WTC11 (cell line): ENCODE measurements around the gene ATF7. TPM values are rescaled to one million over a fixed set of nuclear protein-coding genes. Genes with fewer than 3 reads are reported as not detected.

Experiments
- ATAC-seq: fragments of 200-7000 bp; cut with Tn5 transposase; 2 replicates; pipeline ENCODE4 v1.10.0; 2021; ENCODE audit warnings: mild to moderate bottlenecking, moderate library complexity
- CTCF ChIA-PET: fragments of 300-600 bp; sonication (Branson Sonifier 250); formaldehyde crosslinking; loops from one replicate; lab custom pipeline; 2021; ENCODE audit warnings: antibody characterized with exemption; lab: Charles Lee
- POLR2A ChIA-PET: fragments of 350-600 bp; sonication (Branson Sonifier 250); formaldehyde crosslinking; loops from one replicate; lab custom pipeline; 2021; ENCODE audit warnings: antibody characterized with exemption; lab: Charles Lee
- DNase-seq: peaks from one replicate; pipeline ENCODE4 v3.0.0; 2021; ENCODE audit warnings: low spot score
- H3K27ac Mint-ChIP-seq: 2 replicates; pipeline ENCODE4 v1.8.0; 2021; ENCODE audit warnings: mixed read lengths
- H3K27me3 Mint-ChIP-seq: 2 replicates; pipeline ENCODE4 v1.8.0; 2021; ENCODE audit warnings: low read depth, mild to moderate bottlenecking, moderate library complexity, mixed read lengths
- H3K36me3 Mint-ChIP-seq: 2 replicates; pipeline ENCODE4 v1.8.0; 2021; ENCODE audit warnings: mixed read lengths
- H3K4me1 Mint-ChIP-seq: 2 replicates; pipeline ENCODE4 v1.8.0; 2022; ENCODE audit warnings: mixed read lengths
- H3K4me3 Mint-ChIP-seq: 2 replicates; pipeline ENCODE4 v1.8.0; 2021; ENCODE audit warnings: mild to moderate bottlenecking, moderate library complexity, mixed read lengths
- H3K9me3 Mint-ChIP-seq: 2 replicates; pipeline ENCODE4 v1.8.0; 2021; ENCODE audit warnings: mixed read lengths
- ARID4B ChIP-seq: sonication (generic); formaldehyde crosslinking; IDR thresholded peaks from 2 replicates; pipeline ENCODE4 v1.8.0; 2023; ENCODE audit warnings: missing genetic modification reagents, mild to moderate bottlenecking, borderline replicate concordance
- ATF3 ChIP-seq: sonication (generic); formaldehyde crosslinking; conservative IDR thresholded peaks from 2 replicates; pipeline ENCODE4 v1.8.1; 2022; ENCODE audit warnings: mild to moderate bottlenecking, missing genetic modification reagents
- CREM ChIP-seq: sonication (generic); formaldehyde crosslinking; IDR thresholded peaks from 2 replicates; pipeline ENCODE4 v1.8.1; 2022; ENCODE audit warnings: mild to moderate bottlenecking, missing genetic modification reagents, moderate library complexity
- E2F4 ChIP-seq: sonication (generic); formaldehyde crosslinking; IDR thresholded peaks from 2 replicates; pipeline ENCODE4 v1.8.1; 2022; ENCODE audit warnings: low read depth, mild to moderate bottlenecking, moderate library complexity, missing genetic modification reagents, borderline replicate concordance
- FOXK1 ChIP-seq: sonication (generic); formaldehyde crosslinking; IDR thresholded peaks from 2 replicates; pipeline ENCODE4 v1.8.0; 2022; ENCODE audit warnings: mild to moderate bottlenecking, moderate library complexity, missing genetic modification reagents
- GABPB1 ChIP-seq: sonication (generic); formaldehyde crosslinking; IDR thresholded peaks from 2 replicates; pipeline ENCODE4 v1.8.1; 2023; ENCODE audit warnings: mild to moderate bottlenecking, missing genetic modification reagents
- GRHL2 ChIP-seq: fragments of 250-450 bp; sonication (Bioruptor Pico); IDR thresholded peaks from 2 replicates; pipeline ENCODE4 v1.8.0; 2022; ENCODE audit warnings: mild to moderate bottlenecking, moderate library complexity; ENCODE audit not compliant: insufficient replicate concordance, severe bottlenecking
- HMGA2 ChIP-seq: fragments of 250-450 bp; sonication (Bioruptor Pico); IDR thresholded peaks from 2 replicates; pipeline ENCODE4 v1.4.0; 2021; ENCODE audit warnings: mild to moderate bottlenecking, moderate library complexity
- TCF7 ChIP-seq: sonication (generic); formaldehyde crosslinking; IDR thresholded peaks from 2 replicates; pipeline ENCODE4 v1.8.0; 2022; ENCODE audit warnings: mild to moderate bottlenecking, low read depth, missing genetic modification reagents, moderate library complexity
- USF1 ChIP-seq: sonication (generic); formaldehyde crosslinking; IDR thresholded peaks from 2 replicates; pipeline ENCODE4 v1.8.0; 2022; ENCODE audit warnings: mild to moderate bottlenecking, missing genetic modification reagents
- ZNF532 ChIP-seq: fragments of 250-450 bp; sonication (Bioruptor Pico); IDR thresholded peaks from 2 replicates; pipeline ENCODE4 v1.9.0; 2021; ENCODE audit warnings: mild to moderate bottlenecking, borderline replicate concordance
- total RNA-seq: library from RNA; stranded (reverse); gene quantifications from 3 replicates; pipeline ENCODE4 v1.2.3, GENCODE V29; 2021
- TF ChIP-seq, protein P1 (sequence below): fragments of 250-450 bp; sonication (Bioruptor Pico); conservative IDR thresholded peaks from 2 replicates; pipeline ENCODE4 v1.9.0; 2021; ENCODE audit warnings: mild to moderate bottlenecking
- TF ChIP-seq, protein P2 (sequence below): sonication (generic); formaldehyde crosslinking; conservative IDR thresholded peaks from 2 replicates; pipeline ENCODE4 v1.8.1; 2023; ENCODE audit warnings: mild to moderate bottlenecking, low read depth, missing genetic modification reagents, moderate library complexity
- TF ChIP-seq, protein P3 (sequence below): sonication (generic); formaldehyde crosslinking; IDR thresholded peaks from 2 replicates; pipeline ENCODE4 v1.8.0; 2022; ENCODE audit warnings: mild to moderate bottlenecking, missing genetic modification reagents
- TF ChIP-seq, protein P4 (sequence below): sonication (generic); formaldehyde crosslinking; IDR thresholded peaks from 2 replicates; pipeline ENCODE4 v1.8.1; 2023; ENCODE audit warnings: mild to moderate bottlenecking, moderate library complexity, missing genetic modification reagents

ATF7 gene
- total RNA-seq, 1 experiment from 2014 or later, result 16.3 TPM

DNA sequence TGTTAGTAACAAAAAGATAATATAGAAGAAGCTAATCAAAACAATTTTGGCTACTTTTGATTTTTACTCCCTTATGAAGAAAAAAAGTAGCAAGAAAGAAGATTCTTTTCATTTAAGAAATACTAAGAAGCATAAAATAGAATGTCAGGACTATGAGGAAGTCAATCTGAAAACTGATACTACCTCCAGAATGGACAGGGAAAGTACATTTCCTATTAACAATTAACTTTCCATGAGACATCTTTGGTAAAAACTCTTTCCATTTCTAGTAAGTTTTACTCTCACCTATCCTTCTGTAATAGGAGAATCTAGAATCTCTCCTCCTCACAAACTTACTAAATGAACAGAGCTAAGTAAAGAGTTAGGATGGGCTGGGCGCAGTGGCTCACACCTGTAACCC, 67.6 kb downstream of the ATF7 start:
- no peaks in the 10 kb centered on the region for H3K4me1 Mint-ChIP-seq
- ATAC-seq, result no peak
- H3K4me3 Mint-ChIP-seq, result no peak overlapping the region
- no peaks in the 10 kb centered on the region for H3K27me3 Mint-ChIP-seq
- H3K36me3 Mint-ChIP-seq, result no peaks in the 10 kb centered on the region
- POLR2A ChIA-PET, result no interaction called here
- CTCF ChIA-PET, result no interaction called here
- DNase-seq, result no peak
- peak overlapping the region; percentile 23; the same call in 1 of the 2 replicates for H3K27ac Mint-ChIP-seq
- H3K9me3 Mint-ChIP-seq, result no peaks in the 10 kb centered on the region
- TF ChIP-seq GABPB1 (CRISPR knock-in tag) (no peak), E2F4 (no peak), ZNF532 (CRISPR knock-in tag) (no peak), CREM (CRISPR knock-in tag) (no peak), ARID4B (CRISPR knock-in tag) (no peak), HMGA2 (CRISPR knock-in tag) (no peak), TCF7 (CRISPR knock-in tag) (no peak), USF1 (CRISPR knock-in tag) (no peak), GRHL2 (CRISPR knock-in tag) (no peak), ATF3 (CRISPR knock-in tag) (no peak), FOXK1 (CRISPR knock-in tag) (no peak)
- TF ChIP-seq, protein P1, sequence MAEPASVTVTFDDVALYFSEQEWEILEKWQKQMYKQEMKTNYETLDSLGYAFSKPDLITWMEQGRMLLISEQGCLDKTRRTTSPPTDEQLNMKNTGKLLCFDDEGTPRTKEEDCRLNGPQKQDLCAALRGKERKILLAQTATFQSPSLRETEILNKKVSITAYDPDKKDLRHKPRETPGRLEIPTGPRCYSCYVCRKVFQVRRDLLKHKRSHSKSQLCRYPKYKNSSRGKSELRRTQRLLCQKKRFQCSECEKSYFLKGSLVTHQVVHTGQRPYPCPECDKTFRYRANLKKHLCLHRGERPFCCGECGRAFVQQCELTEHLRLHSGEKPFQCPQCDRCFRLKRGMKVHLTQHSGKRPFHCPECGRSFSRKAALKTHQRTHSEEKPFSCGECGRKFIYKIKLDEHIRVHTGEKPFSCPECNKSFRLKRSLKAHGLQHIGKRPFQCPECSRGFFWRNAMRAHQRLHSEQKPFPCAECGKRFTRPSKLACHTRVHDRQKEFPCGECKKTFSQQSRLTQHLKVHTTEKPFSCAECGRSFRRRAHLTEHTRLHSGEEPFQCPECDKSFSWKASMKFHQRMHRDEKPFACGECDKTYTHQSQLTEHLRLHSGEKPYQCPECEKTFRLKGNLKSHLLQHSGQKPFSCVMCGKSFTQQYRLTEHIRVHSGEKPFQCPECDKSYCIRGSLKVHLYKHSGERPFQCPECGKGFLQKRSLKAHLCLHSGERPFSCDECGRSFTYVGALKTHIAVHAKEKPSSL (CRISPR knock-in tag), result no peak
- TF ChIP-seq, protein P2, sequence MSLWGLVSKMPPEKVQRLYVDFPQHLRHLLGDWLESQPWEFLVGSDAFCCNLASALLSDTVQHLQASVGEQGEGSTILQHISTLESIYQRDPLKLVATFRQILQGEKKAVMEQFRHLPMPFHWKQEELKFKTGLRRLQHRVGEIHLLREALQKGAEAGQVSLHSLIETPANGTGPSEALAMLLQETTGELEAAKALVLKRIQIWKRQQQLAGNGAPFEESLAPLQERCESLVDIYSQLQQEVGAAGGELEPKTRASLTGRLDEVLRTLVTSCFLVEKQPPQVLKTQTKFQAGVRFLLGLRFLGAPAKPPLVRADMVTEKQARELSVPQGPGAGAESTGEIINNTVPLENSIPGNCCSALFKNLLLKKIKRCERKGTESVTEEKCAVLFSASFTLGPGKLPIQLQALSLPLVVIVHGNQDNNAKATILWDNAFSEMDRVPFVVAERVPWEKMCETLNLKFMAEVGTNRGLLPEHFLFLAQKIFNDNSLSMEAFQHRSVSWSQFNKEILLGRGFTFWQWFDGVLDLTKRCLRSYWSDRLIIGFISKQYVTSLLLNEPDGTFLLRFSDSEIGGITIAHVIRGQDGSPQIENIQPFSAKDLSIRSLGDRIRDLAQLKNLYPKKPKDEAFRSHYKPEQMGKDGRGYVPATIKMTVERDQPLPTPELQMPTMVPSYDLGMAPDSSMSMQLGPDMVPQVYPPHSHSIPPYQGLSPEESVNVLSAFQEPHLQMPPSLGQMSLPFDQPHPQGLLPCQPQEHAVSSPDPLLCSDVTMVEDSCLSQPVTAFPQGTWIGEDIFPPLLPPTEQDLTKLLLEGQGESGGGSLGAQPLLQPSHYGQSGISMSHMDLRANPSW (CRISPR knock-in tag), result no peak
- TF ChIP-seq, protein P3, sequence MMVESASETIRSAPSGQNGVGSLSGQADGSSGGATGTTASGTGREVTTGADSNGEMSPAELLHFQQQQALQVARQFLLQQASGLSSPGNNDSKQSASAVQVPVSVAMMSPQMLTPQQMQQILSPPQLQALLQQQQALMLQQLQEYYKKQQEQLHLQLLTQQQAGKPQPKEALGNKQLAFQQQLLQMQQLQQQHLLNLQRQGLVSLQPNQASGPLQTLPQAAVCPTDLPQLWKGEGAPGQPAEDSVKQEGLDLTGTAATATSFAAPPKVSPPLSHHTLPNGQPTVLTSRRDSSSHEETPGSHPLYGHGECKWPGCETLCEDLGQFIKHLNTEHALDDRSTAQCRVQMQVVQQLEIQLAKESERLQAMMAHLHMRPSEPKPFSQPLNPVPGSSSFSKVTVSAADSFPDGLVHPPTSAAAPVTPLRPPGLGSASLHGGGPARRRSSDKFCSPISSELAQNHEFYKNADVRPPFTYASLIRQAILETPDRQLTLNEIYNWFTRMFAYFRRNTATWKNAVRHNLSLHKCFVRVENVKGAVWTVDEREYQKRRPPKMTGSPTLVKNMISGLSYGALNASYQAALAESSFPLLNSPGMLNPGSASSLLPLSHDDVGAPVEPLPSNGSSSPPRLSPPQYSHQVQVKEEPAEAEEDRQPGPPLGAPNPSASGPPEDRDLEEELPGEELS (CRISPR knock-in tag), result no peak
- TF ChIP-seq, protein P4, sequence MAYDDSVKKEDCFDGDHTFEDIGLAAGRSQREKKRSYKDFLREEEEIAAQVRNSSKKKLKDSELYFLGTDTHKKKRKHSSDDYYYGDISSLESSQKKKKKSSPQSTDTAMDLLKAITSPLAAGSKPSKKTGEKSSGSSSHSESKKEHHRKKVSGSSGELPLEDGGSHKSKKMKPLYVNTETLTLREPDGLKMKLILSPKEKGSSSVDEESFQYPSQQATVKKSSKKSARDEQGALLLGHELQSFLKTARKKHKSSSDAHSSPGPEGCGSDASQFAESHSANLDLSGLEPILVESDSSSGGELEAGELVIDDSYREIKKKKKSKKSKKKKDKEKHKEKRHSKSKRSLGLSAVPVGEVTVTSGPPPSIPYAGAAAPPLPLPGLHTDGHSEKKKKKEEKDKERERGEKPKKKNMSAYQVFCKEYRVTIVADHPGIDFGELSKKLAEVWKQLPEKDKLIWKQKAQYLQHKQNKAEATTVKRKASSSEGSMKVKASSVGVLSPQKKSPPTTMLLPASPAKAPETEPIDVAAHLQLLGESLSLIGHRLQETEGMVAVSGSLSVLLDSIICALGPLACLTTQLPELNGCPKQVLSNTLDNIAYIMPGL, result no peak
